ENCODE data around the gene CIT.

Gene CIT

DNA sequence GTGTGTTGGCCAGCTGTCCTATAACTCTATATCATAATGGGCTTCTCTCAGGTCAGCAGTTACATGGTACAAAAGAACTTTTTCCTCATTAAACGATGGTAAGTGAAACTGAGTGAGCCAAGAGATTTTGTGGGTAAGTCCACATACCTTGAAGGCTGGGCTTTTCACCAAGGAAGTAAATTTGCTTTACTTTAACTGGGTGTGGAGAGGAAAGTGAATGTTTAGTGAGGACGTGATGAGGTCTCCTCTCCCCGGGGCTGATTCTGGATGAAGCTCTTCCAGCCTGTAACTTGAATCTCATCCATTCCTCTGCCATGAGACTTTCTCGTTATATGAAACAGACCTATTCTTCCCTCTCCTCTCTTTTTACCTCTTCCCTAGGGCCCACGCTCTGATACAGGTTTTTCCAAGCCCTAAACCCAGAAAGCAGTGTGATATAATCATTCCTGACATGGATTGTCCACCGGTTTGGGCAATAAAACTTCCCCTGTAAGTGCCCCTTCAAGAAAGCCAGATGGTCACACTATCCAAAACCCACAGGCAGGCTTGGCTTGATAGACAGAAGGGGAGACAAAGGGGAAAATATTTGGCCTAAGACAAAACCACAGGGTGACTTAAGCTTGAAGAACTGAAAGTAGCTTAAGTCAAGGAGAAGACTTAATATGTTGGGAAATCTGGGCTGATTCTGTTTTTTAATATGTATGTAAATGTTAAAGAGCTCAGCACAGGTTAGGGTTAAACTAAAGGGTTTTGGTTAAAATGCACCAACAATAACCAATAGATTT, 50.3 kb downstream of the CIT start:
- TF ChIP-seq, protein P1, sequence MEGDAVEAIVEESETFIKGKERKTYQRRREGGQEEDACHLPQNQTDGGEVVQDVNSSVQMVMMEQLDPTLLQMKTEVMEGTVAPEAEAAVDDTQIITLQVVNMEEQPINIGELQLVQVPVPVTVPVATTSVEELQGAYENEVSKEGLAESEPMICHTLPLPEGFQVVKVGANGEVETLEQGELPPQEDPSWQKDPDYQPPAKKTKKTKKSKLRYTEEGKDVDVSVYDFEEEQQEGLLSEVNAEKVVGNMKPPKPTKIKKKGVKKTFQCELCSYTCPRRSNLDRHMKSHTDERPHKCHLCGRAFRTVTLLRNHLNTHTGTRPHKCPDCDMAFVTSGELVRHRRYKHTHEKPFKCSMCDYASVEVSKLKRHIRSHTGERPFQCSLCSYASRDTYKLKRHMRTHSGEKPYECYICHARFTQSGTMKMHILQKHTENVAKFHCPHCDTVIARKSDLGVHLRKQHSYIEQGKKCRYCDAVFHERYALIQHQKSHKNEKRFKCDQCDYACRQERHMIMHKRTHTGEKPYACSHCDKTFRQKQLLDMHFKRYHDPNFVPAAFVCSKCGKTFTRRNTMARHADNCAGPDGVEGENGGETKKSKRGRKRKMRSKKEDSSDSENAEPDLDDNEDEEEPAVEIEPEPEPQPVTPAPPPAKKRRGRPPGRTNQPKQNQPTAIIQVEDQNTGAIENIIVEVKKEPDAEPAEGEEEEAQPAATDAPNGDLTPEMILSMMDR (conservative IDR thresholded peaks at IDR 0.05; ENCODE audit: low read depth, low read length) = no peak
- DNase-seq (ENCODE audit: low read depth) = no peak
- no peak overlapping the region for H3K4me3 ChIP-seq (ENCODE audit: low read length)

DNA sequence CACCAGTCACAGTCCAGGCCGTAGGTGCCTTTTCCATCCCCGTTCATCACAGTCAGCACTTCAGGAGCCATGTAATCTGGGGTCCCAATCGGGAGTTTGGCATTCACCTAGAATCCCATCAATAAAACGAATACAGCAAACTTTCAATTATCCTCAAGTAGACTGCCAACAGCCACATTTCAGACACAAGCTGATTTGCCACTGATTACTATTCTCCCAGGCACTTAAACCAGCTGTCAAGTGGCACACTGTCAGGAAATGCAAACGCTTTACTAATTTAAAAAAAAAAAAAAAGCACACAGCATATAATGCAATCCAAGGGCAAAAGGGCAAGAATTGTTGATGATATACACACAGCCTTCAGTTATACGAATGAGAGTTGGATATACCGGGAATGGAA, 51.9 kb downstream of the CIT start:
- H3K4me3 ChIP-seq (ENCODE audit: low read length) = no peak overlapping the region
- TF ChIP-seq, protein P1 (conservative IDR thresholded peaks at IDR 0.05; ENCODE audit: low read depth, low read length) = no peak
- DNase-seq (ENCODE audit: low read depth) = no peak

DNA sequence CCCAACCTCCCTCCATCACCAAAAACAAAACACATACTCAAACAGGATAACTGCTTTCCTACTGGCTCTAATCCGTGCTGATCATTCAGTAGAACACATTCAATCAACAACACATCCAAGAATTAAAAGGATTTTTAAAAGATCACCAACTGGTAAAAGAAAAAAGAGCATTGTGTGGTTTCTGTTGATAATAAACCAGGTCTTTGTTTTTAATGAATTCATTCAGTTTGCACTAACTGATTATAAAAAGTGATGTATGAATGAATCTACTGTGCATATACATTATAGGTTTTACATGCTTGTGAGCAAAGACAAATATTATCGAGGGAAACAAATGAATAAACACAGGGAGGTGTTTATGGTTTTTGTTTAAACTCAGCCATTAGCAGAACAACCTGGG, 55.1 kb downstream of the CIT start:
- H3K4me3 ChIP-seq (ENCODE audit: low read length) = no peak overlapping the region
- no peak for DNase-seq (ENCODE audit: low read depth)
- TF ChIP-seq, protein P1 (conservative IDR thresholded peaks at IDR 0.05; ENCODE audit: low read depth, low read length) = no peak

DNA sequence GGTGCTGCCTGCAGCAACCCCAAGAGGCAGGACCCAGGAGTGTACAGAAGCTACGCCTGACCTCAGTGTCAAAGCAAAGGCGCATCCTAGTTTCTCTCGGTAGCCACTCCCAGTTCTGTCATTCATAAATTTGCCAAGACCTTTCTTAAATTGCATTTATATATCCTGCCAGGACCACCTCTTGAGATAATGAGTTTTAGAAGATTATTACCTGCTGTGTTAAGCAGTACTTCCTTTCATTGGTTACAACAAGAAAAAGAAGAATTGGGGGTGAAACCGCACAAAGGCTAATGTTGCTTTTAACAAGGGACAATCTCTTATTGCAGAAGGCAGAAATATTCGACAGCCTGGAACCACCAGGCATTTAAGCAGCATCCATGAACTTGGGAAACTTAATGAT, 57.8 kb downstream of the CIT start:
- DNase-seq (ENCODE audit: low read depth) = no peak
- TF ChIP-seq, protein P1 (conservative IDR thresholded peaks at IDR 0.05; ENCODE audit: low read depth, low read length) = no peak
- no peak overlapping the region for H3K4me3 ChIP-seq (ENCODE audit: low read length)

DNA sequence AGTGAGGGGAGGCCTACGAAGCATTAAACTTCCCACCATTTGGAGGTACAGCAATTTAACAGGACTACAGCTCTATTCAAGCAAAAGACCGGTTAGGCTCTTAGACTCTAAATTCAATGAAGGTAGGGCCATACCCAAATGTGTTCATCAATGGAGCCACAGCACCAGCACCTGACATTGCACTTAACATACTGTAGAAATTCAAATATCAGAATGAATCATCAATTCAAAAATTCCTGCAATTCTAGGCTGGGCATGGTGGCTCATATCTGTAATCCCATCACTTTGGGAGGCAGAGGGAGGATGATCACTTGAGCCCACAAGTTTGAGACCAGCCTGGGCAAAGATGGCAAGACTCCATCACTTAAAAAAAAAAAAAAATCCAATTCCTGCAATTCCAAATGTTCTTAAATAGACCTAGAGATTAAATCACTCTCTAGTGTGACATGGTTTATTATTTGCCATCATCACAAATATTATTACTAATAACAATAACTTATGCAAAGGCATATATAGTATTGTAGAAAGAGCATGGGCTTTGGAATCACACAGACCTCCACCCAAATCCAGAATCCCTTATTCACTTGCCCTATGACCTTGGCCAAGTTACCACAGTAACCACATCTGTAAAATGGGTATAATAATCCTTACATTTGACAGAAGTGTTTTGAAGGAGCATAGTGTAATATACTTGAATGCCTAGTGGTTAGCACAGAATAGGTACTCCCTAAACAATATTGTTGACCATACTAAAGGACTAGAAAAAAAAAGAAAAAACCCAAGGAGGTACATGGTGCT, 59.4 kb downstream of the CIT start:
- TF ChIP-seq, protein P1 (conservative IDR thresholded peaks at IDR 0.05; ENCODE audit: low read depth, low read length) = no peak
- no peak for DNase-seq (ENCODE audit: low read depth)

DNA sequence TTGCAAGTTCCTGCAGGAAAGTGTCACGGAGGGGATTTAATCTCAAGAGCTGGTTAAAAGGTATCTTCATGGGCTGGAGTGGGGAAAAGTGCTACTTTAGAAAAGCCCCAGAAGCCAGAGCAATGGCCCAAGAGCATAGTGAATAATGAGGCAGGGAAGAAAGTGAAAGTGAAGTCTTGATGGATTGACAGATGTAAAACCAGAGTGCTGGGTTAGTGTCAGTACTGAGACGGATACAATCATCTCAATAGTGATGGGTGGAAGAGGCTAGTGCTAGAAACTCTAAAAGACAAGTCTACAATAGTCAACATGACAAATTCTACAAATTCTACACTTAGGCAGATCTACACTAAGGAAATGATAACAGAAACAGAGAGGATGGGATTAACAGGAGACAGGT, 68.1 kb downstream of the CIT start:
- no peak overlapping the region for H3K4me3 ChIP-seq (ENCODE audit: low read length)
- no peak for DNase-seq (ENCODE audit: low read depth)
- TF ChIP-seq, protein P1 (conservative IDR thresholded peaks at IDR 0.05; ENCODE audit: low read depth, low read length) = no peak

More for the DNA sequence above, 59.4 kb downstream of the CIT start:
- no peak overlapping the region for H3K4me3 ChIP-seq (ENCODE audit: low read length)
